ENCODE results near the gene PRKRA. TPM values are rescaled to one million over a fixed set of nuclear protein-coding genes. Genes with fewer than 3 reads are reported as not detected.

PRKRA gene
- 10 to 100 TPM; 61.3 to 73.9 (median 69.1) TPM for total RNA-seq

DNA sequence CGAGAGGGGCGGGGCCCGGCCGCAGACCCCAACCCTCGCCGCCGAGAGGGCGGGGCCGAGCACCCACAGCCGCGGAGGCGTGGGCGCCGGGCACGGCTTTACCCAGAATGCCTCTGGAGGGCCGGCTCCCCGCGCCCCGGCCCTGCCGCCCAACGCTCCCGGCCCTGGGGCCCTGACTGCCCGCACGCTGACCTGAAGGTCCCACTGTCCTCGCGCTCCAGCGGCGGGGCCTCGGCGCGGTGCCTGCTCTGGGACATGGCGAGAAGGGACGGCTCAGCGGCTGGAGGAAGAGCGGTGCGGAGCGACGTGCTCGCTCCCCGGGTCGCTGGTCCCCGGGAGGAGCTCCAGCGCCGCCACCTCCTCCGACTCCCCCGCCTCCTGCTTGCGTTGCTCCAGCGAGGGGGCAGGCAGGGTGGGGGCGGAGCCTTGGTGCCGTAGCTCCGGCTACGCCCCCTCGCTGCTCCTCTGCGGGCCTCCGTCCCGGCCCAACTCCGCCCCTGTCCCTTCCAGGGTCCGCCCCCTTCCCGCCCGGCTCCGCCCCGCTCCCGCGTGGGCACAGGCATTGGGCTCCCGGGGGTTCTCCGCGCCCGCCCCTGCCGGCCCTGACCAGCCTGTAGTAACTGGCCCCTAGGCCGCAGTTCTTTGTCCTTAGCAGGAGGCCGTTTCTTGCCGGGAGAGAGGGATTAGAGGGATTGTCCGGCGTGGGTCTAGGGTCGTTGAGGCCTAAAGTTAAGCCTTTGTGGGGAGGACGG is at the start of gene PRKRA, which contains the start of gene PJVK:
TSS of gene PRKRA (minus strand) at position 402 of the 752 bp plus-strand sequence. CDS start at position 257, 145 bp downstream.
TSS of gene PJVK (plus strand) at position 605 of the 752 bp plus-strand sequence. CDS start 2,032 bp downstream, outside the sequence.
- intact Hi-C loops (cut with DNase I; ENCODE audit: low total_unique reads), result no loop called here
- no peaks in the 10 kb centered on the region for H3K36me3 ChIP-seq
- H3K27me3 ChIP-seq, result no peaks in the 10 kb centered on the region
- TF ChIP-seq CTCF (IDR thresholded peaks at IDR 0.05) (no peak), POLR2A (IDR thresholded peaks at IDR 0.05) (peak; percentile 91), POLR2AphosphoS5 (IDR thresholded peaks at IDR 0.05) (peak; percentile 89 to 94 (median 92))
- peaks cover 0 to 11% of the 10 kb centered on the region in 2 donors for H3K4me1 ChIP-seq
- DNase-seq (ENCODE audit: low spot score in 2 of 2), result peak; percentile 96 to 97
- H3K27ac ChIP-seq, result peak within 1 kb of the TSS; percentile 96 to 98
- no peaks in the 10 kb centered on the region for H3K9me3 ChIP-seq
- H3K4me3 ChIP-seq, result peak within 1 kb of the TSS; percentile 62 to 74 (median 67)

DNA sequence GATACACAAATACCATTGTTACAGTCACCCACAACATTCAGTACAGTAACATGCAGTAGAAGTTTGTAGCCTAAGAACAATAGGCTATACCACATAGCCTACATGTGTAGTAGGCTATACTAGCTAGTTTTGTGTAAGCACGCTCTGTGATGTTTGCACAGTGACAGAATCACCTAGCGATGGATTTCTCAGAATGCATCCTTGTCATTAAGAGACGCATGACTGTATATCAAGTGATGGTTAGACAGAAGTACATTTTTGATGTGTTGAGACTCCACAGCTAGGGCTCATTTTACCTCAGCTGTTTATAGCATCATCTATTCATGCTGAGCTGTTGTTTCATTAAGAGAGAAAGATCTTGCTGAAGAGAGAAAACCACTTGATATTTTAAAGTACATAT is 48.7 kb upstream of the PRKRA start:
- TF ChIP-seq CTCF (IDR thresholded peaks at IDR 0.05) (no peak), POLR2A (IDR thresholded peaks at IDR 0.05) (no peak), POLR2AphosphoS5 (IDR thresholded peaks at IDR 0.05) (no peak)
- Histone ChIP-seq H3K27ac (no peak overlapping the region), H3K4me1 (no peaks in the 10 kb centered on the region), H3K36me3 (peaks cover 11% of the 10 kb centered on the region), H3K9me3 (no peaks in the 10 kb centered on the region), H3K27me3 (no peaks in the 10 kb centered on the region), H3K4me3 (no peak overlapping the region)
- DNase-seq (ENCODE audit: low spot score in 2 of 2), result no peak
- intact Hi-C loops (cut with DNase I; ENCODE audit: low total_unique reads), result loop anchor here (5.0 kb wide), 1 partner anchor 127 kb away; no protein-coding TSS in a partner anchor

- H3K4me1 ChIP-seq, result no peaks in the 10 kb centered on the region
- intact Hi-C loops (cut with DNase I; ENCODE audit: low total_unique reads), result loop anchor here (5.0 kb wide), 1 partner anchor 126 kb away; no protein-coding TSS in a partner anchor
- H3K27ac ChIP-seq, result no peak overlapping the region
- TF ChIP-seq POLR2AphosphoS5 (IDR thresholded peaks at IDR 0.05) (no peak), POLR2A (IDR thresholded peaks at IDR 0.05) (no peak), CTCF (IDR thresholded peaks at IDR 0.05) (no peak)
- no peaks in the 10 kb centered on the region for H3K27me3 ChIP-seq
- peaks cover 11% of the 10 kb centered on the region for H3K36me3 ChIP-seq
- DNase-seq (ENCODE audit: low spot score in 2 of 2), result no peak
- no peak overlapping the region for H3K4me3 ChIP-seq
- H3K9me3 ChIP-seq, result no peaks in the 10 kb centered on the region
Measured at GRCh38 chr2:178498137-178498536, 47.2 kb upstream of the PRKRA start.

DNA sequence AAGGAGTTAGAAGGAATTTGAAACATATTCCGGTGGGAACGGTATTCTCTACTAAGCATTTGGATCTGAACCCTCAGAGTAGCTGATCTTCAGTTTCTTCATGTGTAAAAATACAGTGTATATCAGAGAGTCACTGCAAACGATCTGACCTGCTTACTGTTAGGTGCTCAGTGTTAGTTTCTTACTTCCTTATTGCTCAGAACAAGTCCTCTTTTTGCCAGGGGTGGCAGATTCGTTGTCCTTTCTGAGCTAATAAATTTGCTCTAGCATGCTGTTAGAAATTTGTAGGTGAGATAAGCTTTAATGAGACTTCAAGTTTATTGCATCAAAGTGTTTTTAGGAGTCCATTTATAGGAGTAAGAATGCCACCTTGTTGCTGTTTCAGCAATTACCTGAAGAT is 45.1 kb upstream of the PRKRA start:
- no peak for DNase-seq (ENCODE audit: low spot score in 2 of 2)
- Histone ChIP-seq H3K27ac (no peak overlapping the region), H3K27me3 (no peaks in the 10 kb centered on the region), H3K4me3 (no peak overlapping the region), H3K36me3 (peaks cover 6% of the 10 kb centered on the region), H3K4me1 (no peaks in the 10 kb centered on the region), H3K9me3 (no peaks in the 10 kb centered on the region)
- no peak for TF ChIP-seq POLR2A (IDR thresholded peaks at IDR 0.05)
- no peak for TF ChIP-seq POLR2AphosphoS5 (IDR thresholded peaks at IDR 0.05)
- TF ChIP-seq CTCF (IDR thresholded peaks at IDR 0.05), result no peak
- intact Hi-C loops (cut with DNase I; ENCODE audit: low total_unique reads), result loop anchor here (5.0 kb wide), 1 partner anchor 124 kb away; no protein-coding TSS in a partner anchor

- no peak for DNase-seq (ENCODE audit: low spot score in 2 of 2)
- no peak overlapping the region for H3K4me3 ChIP-seq
- intact Hi-C loops (cut with DNase I; ENCODE audit: low total_unique reads), result no loop called here
- no peaks in the 10 kb centered on the region for H3K36me3 ChIP-seq
- no peaks in the 10 kb centered on the region for H3K9me3 ChIP-seq
- no peak overlapping the region for H3K27ac ChIP-seq
- no peak for TF ChIP-seq POLR2A (IDR thresholded peaks at IDR 0.05)
- no peak for TF ChIP-seq POLR2AphosphoS5 (IDR thresholded peaks at IDR 0.05)
- H3K4me1 ChIP-seq, result no peaks in the 10 kb centered on the region
- no peaks in the 10 kb centered on the region for H3K27me3 ChIP-seq
Measured at GRCh38 chr2:178491612-178492011, 40.6 kb upstream of the PRKRA start.

Measured in breast epithelium (tissue), 4 donors.